H9 (cell line): Measurements from ENCODE around the gene C17orf58. TPM values are rescaled to one million over a fixed set of nuclear protein-coding genes. Genes with fewer than 3 reads are reported as not detected.

Experiments
- DNase-seq: peaks from one replicate; pipeline ENCODE4 v3.0.0-alpha.2; 2017
- H2AFZ ChIP-seq: one replicate; pipeline ENCODE4 v1.6.1; 2013; ENCODE audit warnings: mild to moderate bottlenecking, low read length, control low read depth, moderate library complexity
- H2AK5ac ChIP-seq: 2 replicates; pipeline ENCODE4 v1.6.1; 2013; ENCODE audit warnings: low read length, control low read depth, mixed read lengths; ENCODE audit not compliant: insufficient read length
- H2BK120ac ChIP-seq: one replicate; pipeline ENCODE4 v1.6.1; 2013; ENCODE audit warnings: low read depth, mild to moderate bottlenecking, low read length, control low read depth, inconsistent platforms; ENCODE audit not compliant: poor library complexity, severe bottlenecking
- H2BK12ac ChIP-seq: 2 replicates; pipeline ENCODE4 v1.6.1; 2013; ENCODE audit warnings: low read length, control low read depth, mixed read lengths, low read depth; ENCODE audit not compliant: insufficient read length
- H2BK15ac ChIP-seq: 2 replicates; pipeline ENCODE4 v1.6.1; 2013; ENCODE audit warnings: low read depth, low read length, control low read depth
- H2BK20ac ChIP-seq: one replicate; pipeline ENCODE4 v1.6.1; 2013; ENCODE audit warnings: low read depth, mild to moderate bottlenecking, low read length, control low read depth, inconsistent platforms; ENCODE audit not compliant: poor library complexity, severe bottlenecking
- H2BK5ac ChIP-seq: 2 replicates; pipeline ENCODE4 v1.6.1; 2013; ENCODE audit warnings: low read length, control low read depth, mixed read lengths; ENCODE audit not compliant: insufficient read length
- H3K14ac ChIP-seq: 2 replicates; pipeline ENCODE4 v1.6.1; 2013; ENCODE audit warnings: low read length, control low read depth; ENCODE audit not compliant: insufficient read depth
- H3K18ac ChIP-seq: 2 replicates; pipeline ENCODE4 v1.6.1; 2013; ENCODE audit warnings: low read depth, mild to moderate bottlenecking, mixed read lengths, low read length, control low read depth; ENCODE audit not compliant: insufficient read length
- H3K23ac ChIP-seq: 2 replicates; pipeline ENCODE4 v1.6.1; 2013; ENCODE audit warnings: low read length, control low read depth, mixed read lengths, low read depth; ENCODE audit not compliant: insufficient read length
- H3K23me2 ChIP-seq: 2 replicates; pipeline ENCODE4 v1.6.1; 2013; ENCODE audit warnings: low read depth, mild to moderate bottlenecking, mixed read lengths, low read length, control low read depth; ENCODE audit not compliant: insufficient read length, poor library complexity, severe bottlenecking
- H3K27ac ChIP-seq: 2 replicates; pipeline ENCODE4 v1.5.1; 2013; ENCODE audit warnings: low read length, control low read depth, mixed read lengths, low read depth; ENCODE audit not compliant: insufficient read length
- H3K27me3 ChIP-seq: 2 replicates; pipeline ENCODE4 v1.6.1; 2013; ENCODE audit warnings: low read length, control low read depth, inconsistent platforms; ENCODE audit not compliant: insufficient read depth
- H3K4ac ChIP-seq: 2 replicates; pipeline ENCODE4 v1.6.1; 2013; ENCODE audit warnings: low read depth, mild to moderate bottlenecking, control low read depth, inconsistent platforms, low read length, moderate library complexity
- H3K4me1 ChIP-seq: 2 replicates; pipeline ENCODE4 v1.6.1; 2013; ENCODE audit warnings: low read length, control low read depth, inconsistent platforms; ENCODE audit not compliant: insufficient read depth
- H3K4me2 ChIP-seq: 2 replicates; pipeline ENCODE4 v1.6.1; 2013; ENCODE audit warnings: low read length, control low read depth, mixed read lengths; ENCODE audit not compliant: insufficient read length, insufficient read depth
- H3K56ac ChIP-seq: 2 replicates; pipeline ENCODE4 v1.6.1; 2013; ENCODE audit warnings: low read depth, mild to moderate bottlenecking, mixed read lengths, low read length, control low read depth; ENCODE audit not compliant: insufficient read length
- H3K79me1 ChIP-seq: 2 replicates; pipeline ENCODE4 v1.6.1; 2013; ENCODE audit warnings: low read depth, mild to moderate bottlenecking, moderate library complexity, low read length, control low read depth, inconsistent platforms; ENCODE audit not compliant: insufficient read depth, poor library complexity, severe bottlenecking
- H3K79me2 ChIP-seq: 2 replicates; pipeline ENCODE4 v1.6.1; 2013; ENCODE audit warnings: low read length, control low read depth, inconsistent platforms; ENCODE audit not compliant: insufficient read depth
- H3K9ac ChIP-seq: 2 replicates; pipeline ENCODE4 v1.6.1; 2013; ENCODE audit warnings: low read length, control low read depth, mixed read lengths; ENCODE audit not compliant: insufficient read length; ENCODE audit errors: extremely low read depth
- H3K9me3 ChIP-seq: one replicate; pipeline ENCODE4 v1.6.1; 2013; ENCODE audit warnings: low read depth, low read length, inconsistent platforms; ENCODE audit not compliant: control insufficient read depth
- H3T11ph ChIP-seq: one replicate; pipeline ENCODE4 v1.6.1; 2013; ENCODE audit warnings: mild to moderate bottlenecking, low read length, control low read depth, inconsistent platforms
- H4K20me1 ChIP-seq: one replicate; pipeline ENCODE4 v1.6.1; 2013; ENCODE audit not compliant: control insufficient read depth, insufficient read length, insufficient read depth
- H4K5ac ChIP-seq: 2 replicates; pipeline ENCODE4 v1.6.1; 2013; ENCODE audit warnings: low read depth, mild to moderate bottlenecking, mixed read lengths, low read length, control low read depth; ENCODE audit not compliant: insufficient read length
- H4K8ac ChIP-seq: replicated peaks from 2 replicates; pipeline ENCODE4 v1.6.1; 2013; ENCODE audit warnings: low read length, control low read depth, mixed read lengths, low read depth; ENCODE audit not compliant: insufficient read length
- H4K91ac ChIP-seq: 2 replicates; pipeline ENCODE4 v1.6.1; 2013; ENCODE audit warnings: low read depth, mild to moderate bottlenecking, moderate library complexity, mixed read lengths, low read length, control low read depth; ENCODE audit not compliant: insufficient read length
- H3K27ac Mint-ChIP-seq, 3 experiments: 2 replicates in 2 of 3; 3 replicates in 1 of 3; pipeline ENCODE4 v1.8.0; 2020 to 2021; ENCODE audit warnings: mixed read lengths in 3 of 3, mild to moderate bottlenecking in 1 of 3, moderate library complexity in 1 of 3
- H3K27me3 Mint-ChIP-seq: 2 replicates; pipeline ENCODE4 v1.8.0; 2021; ENCODE audit warnings: low read depth, mild to moderate bottlenecking, moderate library complexity, mixed read lengths
- H3K36me3 Mint-ChIP-seq, 3 experiments: 2 replicates in 2 of 3; 3 replicates in 1 of 3; pipeline ENCODE4 v1.8.0; 2020 to 2021; ENCODE audit warnings: low read depth in 3 of 3, mixed read lengths in 3 of 3; ENCODE audit not compliant: insufficient read depth in 1 of 3
- H3K4me1 Mint-ChIP-seq, 2 experiments: 2 replicates each; pipeline ENCODE4 v1.8.0; 2020; ENCODE audit warnings: mixed read lengths in 2 of 2
- H3K4me3 Mint-ChIP-seq, 2 experiments: 2 replicates in 1 of 2; 3 replicates in 1 of 2; pipeline ENCODE4 v1.8.0; 2020 to 2021; ENCODE audit warnings: mild to moderate bottlenecking in 2 of 2, mixed read lengths in 2 of 2, moderate library complexity in 1 of 2
- H3K9me3 Mint-ChIP-seq, 2 experiments: 2 replicates in 1 of 2; 3 replicates in 1 of 2; pipeline ENCODE4 v1.8.0; 2020; ENCODE audit warnings: mild to moderate bottlenecking in 2 of 2, mixed read lengths in 2 of 2, moderate library complexity in 1 of 2
- CTCF ChIP-seq: fragments of 200-600 bp; sonication (generic); conservative IDR thresholded peaks from 3 replicates; pipeline ENCODE4 v1.8.0; 2021; ENCODE audit warnings: antibody characterized with exemption, mild to moderate bottlenecking
- WGBS: extraction: QIAGEN DNeasy Blood & Tissue Kit; methylation state at CpG from one replicate; pipeline ENCODE4 v1.1.7; 2013; ENCODE audit warnings: missing lambda C conversion rate, low lambda C conversion rate, mixed read lengths; ENCODE audit not compliant: insufficient read length; ENCODE audit errors: extremely low coverage; 5-methylcytosine and 5-hydroxymethylcytosine counted together
- total RNA-seq: library from RNA; stranded (reverse); gene quantifications from 2 replicates; pipeline ENCODE4 v1.2.1, GENCODE V29; 2021

The C17orf58 gene
- total RNA-seq, 1 experiment from 2014 or later: 12.3 TPM

- H3K14ac ChIP-seq: peak overlapping the region; percentile 73; the same call in 1 of the 2 replicates
- H3K4ac ChIP-seq: no peak overlapping the region
- Mint-ChIP-seq H3K4me1 (peaks cover 31 to 42% of the 10 kb centered on the region in 2 experiments), H3K27me3 (no peaks in the 10 kb centered on the region), H3K27ac (peak overlapping the region; percentile 72 to 97 (median 97)), H3K9me3 (peaks cover 0 to 3% of the 10 kb centered on the region in 2 experiments; a peak in 1 of 5 replicates), H3K36me3 (peaks cover 48 to 57% (median 54%) of the 10 kb centered on the region in 3 experiments), H3K4me3 (peak overlapping the region; percentile 97 to 99)
- no peak for DNase-seq
- H3K27ac ChIP-seq: no peak overlapping the region
- no peak overlapping the region for H3K56ac ChIP-seq
- H3T11ph ChIP-seq: no peak overlapping the region
- WGBS: no CpG with 5 or more reads among the region's 11 CpGs
- no peak overlapping the region for H4K5ac ChIP-seq
- H3K23ac ChIP-seq: no peak overlapping the region
- no peak overlapping the region for H2BK5ac ChIP-seq
- H2BK15ac ChIP-seq: no peak overlapping the region
- no peak overlapping the region for H2BK20ac ChIP-seq
- H3K18ac ChIP-seq: no peak overlapping the region
- H2AK5ac ChIP-seq: no peak overlapping the region
- H4K91ac ChIP-seq: no peak overlapping the region
- H4K20me1 ChIP-seq: peaks cover 2% of the 10 kb centered on the region
- H4K8ac ChIP-seq: no peak overlapping the region
- no peaks in the 10 kb centered on the region for H3K9me3 ChIP-seq
- H3K27me3 ChIP-seq: no peaks in the 10 kb centered on the region
- H3K4me2 ChIP-seq: peak overlapping the region; percentile 89
- H3K9ac ChIP-seq: peak overlapping the region; percentile 72
- H3K79me1 ChIP-seq: no peaks in the 10 kb centered on the region
- no peaks in the 10 kb centered on the region for H3K4me1 ChIP-seq
- no peak overlapping the region for H2BK12ac ChIP-seq
- no peak for TF ChIP-seq CTCF
- H3K79me2 ChIP-seq: peaks cover 18% of the 10 kb centered on the region
- no peak overlapping the region for H2BK120ac ChIP-seq
- no peaks in the 10 kb centered on the region for H3K23me2 ChIP-seq
- H2AFZ ChIP-seq: no peak overlapping the region
Measured at GRCh38 chr17:68036304-68037147, 40.3 kb upstream of the C17orf58 start.
